H9 (cell line): ENCODE measurements around the gene KCNH2. TPM values are rescaled to one million over a fixed set of nuclear protein-coding genes. Genes with fewer than 3 reads are reported as not detected.

Source experiments
- DNase-seq: peaks from one replicate; pipeline ENCODE4 v3.0.0-alpha.2; 2017
- H2AFZ ChIP-seq: one replicate; pipeline ENCODE4 v1.6.1; 2013; ENCODE audit warnings: mild to moderate bottlenecking, low read length, control low read depth, moderate library complexity
- H2AK5ac ChIP-seq: 2 replicates; pipeline ENCODE4 v1.6.1; 2013; ENCODE audit warnings: low read length, control low read depth, mixed read lengths; ENCODE audit not compliant: insufficient read length
- H2BK120ac ChIP-seq: one replicate; pipeline ENCODE4 v1.6.1; 2013; ENCODE audit warnings: low read depth, mild to moderate bottlenecking, low read length, control low read depth, inconsistent platforms; ENCODE audit not compliant: poor library complexity, severe bottlenecking
- H2BK12ac ChIP-seq: 2 replicates; pipeline ENCODE4 v1.6.1; 2013; ENCODE audit warnings: low read length, control low read depth, mixed read lengths, low read depth; ENCODE audit not compliant: insufficient read length
- H2BK15ac ChIP-seq: 2 replicates; pipeline ENCODE4 v1.6.1; 2013; ENCODE audit warnings: low read depth, low read length, control low read depth
- H2BK20ac ChIP-seq: one replicate; pipeline ENCODE4 v1.6.1; 2013; ENCODE audit warnings: low read depth, mild to moderate bottlenecking, low read length, control low read depth, inconsistent platforms; ENCODE audit not compliant: poor library complexity, severe bottlenecking
- H2BK5ac ChIP-seq: 2 replicates; pipeline ENCODE4 v1.6.1; 2013; ENCODE audit warnings: low read length, control low read depth, mixed read lengths; ENCODE audit not compliant: insufficient read length
- H3K14ac ChIP-seq: 2 replicates; pipeline ENCODE4 v1.6.1; 2013; ENCODE audit warnings: low read length, control low read depth; ENCODE audit not compliant: insufficient read depth
- H3K18ac ChIP-seq: 2 replicates; pipeline ENCODE4 v1.6.1; 2013; ENCODE audit warnings: low read depth, mild to moderate bottlenecking, mixed read lengths, low read length, control low read depth; ENCODE audit not compliant: insufficient read length
- H3K23ac ChIP-seq: 2 replicates; pipeline ENCODE4 v1.6.1; 2013; ENCODE audit warnings: low read length, control low read depth, mixed read lengths, low read depth; ENCODE audit not compliant: insufficient read length
- H3K23me2 ChIP-seq: 2 replicates; pipeline ENCODE4 v1.6.1; 2013; ENCODE audit warnings: low read depth, mild to moderate bottlenecking, mixed read lengths, low read length, control low read depth; ENCODE audit not compliant: insufficient read length, poor library complexity, severe bottlenecking
- H3K27ac ChIP-seq: 2 replicates; pipeline ENCODE4 v1.5.1; 2013; ENCODE audit warnings: low read length, control low read depth, mixed read lengths, low read depth; ENCODE audit not compliant: insufficient read length
- H3K27me3 ChIP-seq: 2 replicates; pipeline ENCODE4 v1.6.1; 2013; ENCODE audit warnings: low read length, control low read depth, inconsistent platforms; ENCODE audit not compliant: insufficient read depth
- H3K4ac ChIP-seq: 2 replicates; pipeline ENCODE4 v1.6.1; 2013; ENCODE audit warnings: low read depth, mild to moderate bottlenecking, control low read depth, inconsistent platforms, low read length, moderate library complexity
- H3K4me1 ChIP-seq: 2 replicates; pipeline ENCODE4 v1.6.1; 2013; ENCODE audit warnings: low read length, control low read depth, inconsistent platforms; ENCODE audit not compliant: insufficient read depth
- H3K4me2 ChIP-seq: 2 replicates; pipeline ENCODE4 v1.6.1; 2013; ENCODE audit warnings: low read length, control low read depth, mixed read lengths; ENCODE audit not compliant: insufficient read length, insufficient read depth
- H3K56ac ChIP-seq: 2 replicates; pipeline ENCODE4 v1.6.1; 2013; ENCODE audit warnings: low read depth, mild to moderate bottlenecking, mixed read lengths, low read length, control low read depth; ENCODE audit not compliant: insufficient read length
- H3K79me1 ChIP-seq: 2 replicates; pipeline ENCODE4 v1.6.1; 2013; ENCODE audit warnings: low read depth, mild to moderate bottlenecking, moderate library complexity, low read length, control low read depth, inconsistent platforms; ENCODE audit not compliant: insufficient read depth, poor library complexity, severe bottlenecking
- H3K79me2 ChIP-seq: 2 replicates; pipeline ENCODE4 v1.6.1; 2013; ENCODE audit warnings: low read length, control low read depth, inconsistent platforms; ENCODE audit not compliant: insufficient read depth
- H3K9ac ChIP-seq: 2 replicates; pipeline ENCODE4 v1.6.1; 2013; ENCODE audit warnings: low read length, control low read depth, mixed read lengths; ENCODE audit not compliant: insufficient read length; ENCODE audit errors: extremely low read depth
- H3K9me3 ChIP-seq: one replicate; pipeline ENCODE4 v1.6.1; 2013; ENCODE audit warnings: low read depth, low read length, inconsistent platforms; ENCODE audit not compliant: control insufficient read depth
- H3T11ph ChIP-seq: one replicate; pipeline ENCODE4 v1.6.1; 2013; ENCODE audit warnings: mild to moderate bottlenecking, low read length, control low read depth, inconsistent platforms
- H4K20me1 ChIP-seq: one replicate; pipeline ENCODE4 v1.6.1; 2013; ENCODE audit not compliant: control insufficient read depth, insufficient read length, insufficient read depth
- H4K5ac ChIP-seq: 2 replicates; pipeline ENCODE4 v1.6.1; 2013; ENCODE audit warnings: low read depth, mild to moderate bottlenecking, mixed read lengths, low read length, control low read depth; ENCODE audit not compliant: insufficient read length
- H4K8ac ChIP-seq: replicated peaks from 2 replicates; pipeline ENCODE4 v1.6.1; 2013; ENCODE audit warnings: low read length, control low read depth, mixed read lengths, low read depth; ENCODE audit not compliant: insufficient read length
- H4K91ac ChIP-seq: 2 replicates; pipeline ENCODE4 v1.6.1; 2013; ENCODE audit warnings: low read depth, mild to moderate bottlenecking, moderate library complexity, mixed read lengths, low read length, control low read depth; ENCODE audit not compliant: insufficient read length
- H3K27ac Mint-ChIP-seq, 3 experiments: 2 replicates in 2 of 3; 3 replicates in 1 of 3; pipeline ENCODE4 v1.8.0; 2020 to 2021; ENCODE audit warnings: mixed read lengths in 3 of 3, mild to moderate bottlenecking in 1 of 3, moderate library complexity in 1 of 3
- H3K27me3 Mint-ChIP-seq: 2 replicates; pipeline ENCODE4 v1.8.0; 2021; ENCODE audit warnings: low read depth, mild to moderate bottlenecking, moderate library complexity, mixed read lengths
- H3K36me3 Mint-ChIP-seq, 3 experiments: 2 replicates in 2 of 3; 3 replicates in 1 of 3; pipeline ENCODE4 v1.8.0; 2020 to 2021; ENCODE audit warnings: low read depth in 3 of 3, mixed read lengths in 3 of 3; ENCODE audit not compliant: insufficient read depth in 1 of 3
- H3K4me1 Mint-ChIP-seq, 2 experiments: 2 replicates each; pipeline ENCODE4 v1.8.0; 2020; ENCODE audit warnings: mixed read lengths in 2 of 2
- H3K4me3 Mint-ChIP-seq, 2 experiments: 2 replicates in 1 of 2; 3 replicates in 1 of 2; pipeline ENCODE4 v1.8.0; 2020 to 2021; ENCODE audit warnings: mild to moderate bottlenecking in 2 of 2, mixed read lengths in 2 of 2, moderate library complexity in 1 of 2
- H3K9me3 Mint-ChIP-seq, 2 experiments: 2 replicates in 1 of 2; 3 replicates in 1 of 2; pipeline ENCODE4 v1.8.0; 2020; ENCODE audit warnings: mild to moderate bottlenecking in 2 of 2, mixed read lengths in 2 of 2, moderate library complexity in 1 of 2
- WGBS: extraction: QIAGEN DNeasy Blood & Tissue Kit; methylation state at CpG from one replicate; pipeline ENCODE4 v1.1.7; 2013; ENCODE audit warnings: missing lambda C conversion rate, low lambda C conversion rate, mixed read lengths; ENCODE audit not compliant: insufficient read length; ENCODE audit errors: extremely low coverage; 5-methylcytosine and 5-hydroxymethylcytosine counted together
- total RNA-seq: library from RNA; stranded (reverse); gene quantifications from 2 replicates; pipeline ENCODE4 v1.2.1, GENCODE V29; 2021
- TF ChIP-seq, protein P1 (sequence below): fragments of 200-600 bp; sonication (generic); conservative IDR thresholded peaks from 3 replicates; pipeline ENCODE4 v1.8.0; 2021; ENCODE audit warnings: antibody characterized with exemption, mild to moderate bottlenecking

The KCNH2 gene
- total RNA-seq, 1 experiment from 2014 or later, result 4.5 TPM

DNA sequence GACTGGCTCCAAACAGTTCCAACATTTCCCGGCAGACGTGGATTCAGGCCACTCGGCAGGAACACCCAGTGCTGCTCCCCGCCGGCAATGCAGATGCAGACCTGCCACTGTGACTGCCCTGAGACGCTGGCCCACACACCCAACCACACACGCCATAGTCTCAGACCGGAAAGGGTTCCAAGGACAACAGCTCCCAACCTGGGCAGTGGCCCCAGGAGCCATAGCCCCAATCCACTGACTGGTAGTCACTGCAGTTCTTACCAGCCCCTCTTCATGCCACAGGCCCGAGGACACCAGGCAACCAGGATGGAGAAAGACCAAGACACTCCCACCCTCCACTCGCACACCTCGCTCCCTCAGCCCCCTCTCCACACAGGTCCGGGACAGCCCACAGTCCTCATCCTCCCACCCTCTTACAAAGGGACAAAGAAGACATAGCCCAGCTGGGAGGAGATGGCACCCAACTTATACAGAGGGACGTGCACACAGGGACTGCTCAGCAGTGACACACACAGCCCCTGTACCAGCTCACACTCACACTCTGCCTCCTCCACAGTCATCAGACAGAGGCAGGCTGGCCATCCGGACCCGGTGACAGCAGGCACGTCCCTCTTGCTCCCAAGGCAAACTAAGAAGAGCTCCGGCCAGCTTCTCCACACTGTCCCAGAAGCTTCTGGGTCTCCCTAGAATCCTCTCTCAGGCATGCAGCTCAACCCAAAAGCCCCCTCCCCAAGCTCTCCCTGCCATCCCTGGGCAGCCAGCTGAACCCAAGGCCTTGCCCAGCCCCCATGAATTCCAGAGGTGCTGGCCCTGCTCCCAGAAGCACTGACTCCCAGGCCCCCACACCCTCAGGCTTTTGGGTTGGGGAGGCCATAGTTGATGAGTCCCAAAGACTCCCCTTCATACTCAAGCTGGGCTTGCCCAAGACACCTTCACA, 24.8 kb downstream of the KCNH2 start:
- Histone ChIP-seq H3K9ac (no peak overlapping the region), H3K56ac (no peak overlapping the region), H3K79me2 (no peaks in the 10 kb centered on the region), H3K27ac (no peak overlapping the region), H4K91ac (no peak overlapping the region), H3K4me2 (no peak overlapping the region), H2BK15ac (no peak overlapping the region), H3K4me1 (no peaks in the 10 kb centered on the region; the same call in 1 of the 2 replicates), H2BK20ac (no peak overlapping the region), H3K23me2 (no peaks in the 10 kb centered on the region), H2BK120ac (no peak overlapping the region), H2BK5ac (no peak overlapping the region), H3K14ac (no peak overlapping the region), H2AK5ac (no peak overlapping the region), H3K18ac (no peak overlapping the region), H3K27me3 (no peaks in the 10 kb centered on the region), H2BK12ac (no peak overlapping the region), H4K8ac (no peak overlapping the region), H3K23ac (no peak overlapping the region), H2AFZ (no peak overlapping the region), H4K5ac (no peak overlapping the region), H3T11ph (no peak overlapping the region), H3K9me3 (no peaks in the 10 kb centered on the region), H3K79me1 (no peaks in the 10 kb centered on the region), H4K20me1 (no peaks in the 10 kb centered on the region), H3K4ac (no peak overlapping the region)
- Mint-ChIP-seq H3K4me1 (peaks cover 29% of the 10 kb centered on the region in 2 experiments), H3K4me3 (no peak overlapping the region; a peak in 1 of 5 replicates), H3K27me3 (peaks cover 4% of the 10 kb centered on the region), H3K27ac (peak overlapping the region in 1 of 3 experiments; percentile 87; a peak in 2 of 7 replicates), H3K36me3 (peaks cover 0 to 12% (median 0%) of the 10 kb centered on the region in 3 experiments; a peak in 3 of 7 replicates), H3K9me3 (no peaks in the 10 kb centered on the region)
- WGBS, result no CpG with 5 or more reads among the region's 17 CpGs
- no peak for DNase-seq
- TF ChIP-seq, protein P1, sequence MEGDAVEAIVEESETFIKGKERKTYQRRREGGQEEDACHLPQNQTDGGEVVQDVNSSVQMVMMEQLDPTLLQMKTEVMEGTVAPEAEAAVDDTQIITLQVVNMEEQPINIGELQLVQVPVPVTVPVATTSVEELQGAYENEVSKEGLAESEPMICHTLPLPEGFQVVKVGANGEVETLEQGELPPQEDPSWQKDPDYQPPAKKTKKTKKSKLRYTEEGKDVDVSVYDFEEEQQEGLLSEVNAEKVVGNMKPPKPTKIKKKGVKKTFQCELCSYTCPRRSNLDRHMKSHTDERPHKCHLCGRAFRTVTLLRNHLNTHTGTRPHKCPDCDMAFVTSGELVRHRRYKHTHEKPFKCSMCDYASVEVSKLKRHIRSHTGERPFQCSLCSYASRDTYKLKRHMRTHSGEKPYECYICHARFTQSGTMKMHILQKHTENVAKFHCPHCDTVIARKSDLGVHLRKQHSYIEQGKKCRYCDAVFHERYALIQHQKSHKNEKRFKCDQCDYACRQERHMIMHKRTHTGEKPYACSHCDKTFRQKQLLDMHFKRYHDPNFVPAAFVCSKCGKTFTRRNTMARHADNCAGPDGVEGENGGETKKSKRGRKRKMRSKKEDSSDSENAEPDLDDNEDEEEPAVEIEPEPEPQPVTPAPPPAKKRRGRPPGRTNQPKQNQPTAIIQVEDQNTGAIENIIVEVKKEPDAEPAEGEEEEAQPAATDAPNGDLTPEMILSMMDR, result no peak
